ENCODE measurements around the gene RPL27.

DNA sequence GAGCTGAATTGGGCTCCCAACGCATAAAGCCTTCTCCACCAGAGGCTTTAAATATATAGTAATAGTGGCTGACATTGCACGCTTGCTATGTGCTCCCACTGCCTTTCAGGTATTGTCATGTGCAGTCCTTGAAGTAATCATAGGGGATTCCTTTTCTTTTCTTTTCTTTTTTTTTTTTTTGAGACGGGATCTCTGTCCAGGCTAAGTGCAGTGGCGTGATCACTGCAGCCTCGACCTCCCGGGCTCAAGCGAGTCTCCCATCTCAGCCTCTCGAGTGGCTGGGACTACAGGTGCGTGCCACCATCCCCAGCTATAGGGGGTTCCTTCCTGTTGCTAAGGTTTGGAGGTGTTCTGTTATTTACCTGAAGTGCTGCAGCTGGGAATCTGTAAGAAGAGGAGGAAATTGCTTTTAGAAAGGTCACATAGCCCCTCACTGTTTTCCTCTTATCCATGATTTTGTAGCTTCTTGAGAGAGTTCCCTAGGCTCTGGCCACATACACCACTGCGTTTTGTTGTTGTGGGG, 845 bp downstream of the RPL27 start:
- TF ChIP-seq, protein P1, sequence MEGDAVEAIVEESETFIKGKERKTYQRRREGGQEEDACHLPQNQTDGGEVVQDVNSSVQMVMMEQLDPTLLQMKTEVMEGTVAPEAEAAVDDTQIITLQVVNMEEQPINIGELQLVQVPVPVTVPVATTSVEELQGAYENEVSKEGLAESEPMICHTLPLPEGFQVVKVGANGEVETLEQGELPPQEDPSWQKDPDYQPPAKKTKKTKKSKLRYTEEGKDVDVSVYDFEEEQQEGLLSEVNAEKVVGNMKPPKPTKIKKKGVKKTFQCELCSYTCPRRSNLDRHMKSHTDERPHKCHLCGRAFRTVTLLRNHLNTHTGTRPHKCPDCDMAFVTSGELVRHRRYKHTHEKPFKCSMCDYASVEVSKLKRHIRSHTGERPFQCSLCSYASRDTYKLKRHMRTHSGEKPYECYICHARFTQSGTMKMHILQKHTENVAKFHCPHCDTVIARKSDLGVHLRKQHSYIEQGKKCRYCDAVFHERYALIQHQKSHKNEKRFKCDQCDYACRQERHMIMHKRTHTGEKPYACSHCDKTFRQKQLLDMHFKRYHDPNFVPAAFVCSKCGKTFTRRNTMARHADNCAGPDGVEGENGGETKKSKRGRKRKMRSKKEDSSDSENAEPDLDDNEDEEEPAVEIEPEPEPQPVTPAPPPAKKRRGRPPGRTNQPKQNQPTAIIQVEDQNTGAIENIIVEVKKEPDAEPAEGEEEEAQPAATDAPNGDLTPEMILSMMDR (IDR thresholded peaks at IDR 0.05): no peak
- TF ChIP-seq SIN3A (IDR thresholded peaks at IDR 0.05; ENCODE audit: borderline replicate concordance, insufficient read depth, low read depth, low read length) (no peak), TCF7L2 (IDR thresholded peaks at IDR 0.05; ENCODE audit: low read depth, low read length) (no peak)
- TF ChIP-seq, protein P2, sequence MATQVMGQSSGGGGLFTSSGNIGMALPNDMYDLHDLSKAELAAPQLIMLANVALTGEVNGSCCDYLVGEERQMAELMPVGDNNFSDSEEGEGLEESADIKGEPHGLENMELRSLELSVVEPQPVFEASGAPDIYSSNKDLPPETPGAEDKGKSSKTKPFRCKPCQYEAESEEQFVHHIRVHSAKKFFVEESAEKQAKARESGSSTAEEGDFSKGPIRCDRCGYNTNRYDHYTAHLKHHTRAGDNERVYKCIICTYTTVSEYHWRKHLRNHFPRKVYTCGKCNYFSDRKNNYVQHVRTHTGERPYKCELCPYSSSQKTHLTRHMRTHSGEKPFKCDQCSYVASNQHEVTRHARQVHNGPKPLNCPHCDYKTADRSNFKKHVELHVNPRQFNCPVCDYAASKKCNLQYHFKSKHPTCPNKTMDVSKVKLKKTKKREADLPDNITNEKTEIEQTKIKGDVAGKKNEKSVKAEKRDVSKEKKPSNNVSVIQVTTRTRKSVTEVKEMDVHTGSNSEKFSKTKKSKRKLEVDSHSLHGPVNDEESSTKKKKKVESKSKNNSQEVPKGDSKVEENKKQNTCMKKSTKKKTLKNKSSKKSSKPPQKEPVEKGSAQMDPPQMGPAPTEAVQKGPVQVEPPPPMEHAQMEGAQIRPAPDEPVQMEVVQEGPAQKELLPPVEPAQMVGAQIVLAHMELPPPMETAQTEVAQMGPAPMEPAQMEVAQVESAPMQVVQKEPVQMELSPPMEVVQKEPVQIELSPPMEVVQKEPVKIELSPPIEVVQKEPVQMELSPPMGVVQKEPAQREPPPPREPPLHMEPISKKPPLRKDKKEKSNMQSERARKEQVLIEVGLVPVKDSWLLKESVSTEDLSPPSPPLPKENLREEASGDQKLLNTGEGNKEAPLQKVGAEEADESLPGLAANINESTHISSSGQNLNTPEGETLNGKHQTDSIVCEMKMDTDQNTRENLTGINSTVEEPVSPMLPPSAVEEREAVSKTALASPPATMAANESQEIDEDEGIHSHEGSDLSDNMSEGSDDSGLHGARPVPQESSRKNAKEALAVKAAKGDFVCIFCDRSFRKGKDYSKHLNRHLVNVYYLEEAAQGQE (IDR thresholded peaks at IDR 0.05; ENCODE audit: insufficient read depth in 1 of 2, low read depth in 2 of 2, low read length in 1 of 2): no peak
